IPS-18a (cell line): ENCODE results near the gene MEMO1.
"Not testable (repeated sequence)": the region's sequence is repeated elsewhere in the genome, so short reads cannot be mapped to it uniquely, and the experiment has no call there.

Experiments used
- H3K27ac ChIP-seq: one replicate; pipeline ENCODE4 v1.5.1; 2013; ENCODE audit warnings: low read length
- H3K27me3 ChIP-seq: one replicate; pipeline ENCODE4 v1.6.1; 2013; ENCODE audit warnings: mild to moderate bottlenecking, low read length; ENCODE audit not compliant: control insufficient read depth, insufficient read depth
- H3K36me3 ChIP-seq: one replicate; pipeline ENCODE4 v1.6.1; 2013; ENCODE audit warnings: low read depth, low read length; ENCODE audit not compliant: control insufficient read depth
- H3K4me1 ChIP-seq: one replicate; pipeline ENCODE4 v1.6.1; 2013; ENCODE audit warnings: low read depth, low read length; ENCODE audit not compliant: control insufficient read depth
- H3K4me3 ChIP-seq: one replicate; pipeline ENCODE4 v1.5.1; 2013; ENCODE audit warnings: low read length
- H3K9ac ChIP-seq: one replicate; pipeline ENCODE4 v1.6.1; 2013; ENCODE audit warnings: mild to moderate bottlenecking, low read length, moderate library complexity
- H3K9me3 ChIP-seq: one replicate; pipeline ENCODE4 v1.6.1; 2013; ENCODE audit warnings: low read depth, low read length; ENCODE audit not compliant: control insufficient read depth

MEMO1 gene

GRCh38 chr2:31973665-31974064, 37.1 kb downstream of the MEMO1 start:
- no peaks in the 10 kb centered on the region for H3K4me1 ChIP-seq
- no peak overlapping the region for H3K4me3 ChIP-seq
- no peaks in the 10 kb centered on the region for H3K9me3 ChIP-seq
- no peaks in the 10 kb centered on the region for H3K27me3 ChIP-seq
- no peak overlapping the region for H3K27ac ChIP-seq
- H3K36me3 ChIP-seq: no peaks in the 10 kb centered on the region
- H3K9ac ChIP-seq: no peak overlapping the region

GRCh38 chr2:31972059-31972458, 38.7 kb downstream of the MEMO1 start:
- no peaks in the 10 kb centered on the region for H3K27me3 ChIP-seq
- no peaks in the 10 kb centered on the region for H3K36me3 ChIP-seq
- H3K27ac ChIP-seq: no peak overlapping the region
- H3K4me3 ChIP-seq: no peak overlapping the region
- H3K9me3 ChIP-seq: no peaks in the 10 kb centered on the region
- H3K9ac ChIP-seq: no peak overlapping the region
- no peaks in the 10 kb centered on the region for H3K4me1 ChIP-seq

GRCh38 chr2:31969178-31969577, 41.6 kb downstream of the MEMO1 start:
- no peaks in the 10 kb centered on the region for H3K27me3 ChIP-seq
- no peak overlapping the region for H3K9ac ChIP-seq
- H3K4me3 ChIP-seq: no peak overlapping the region
- no peak overlapping the region for H3K27ac ChIP-seq
- no peaks in the 10 kb centered on the region for H3K9me3 ChIP-seq
- no peaks in the 10 kb centered on the region for H3K36me3 ChIP-seq
- H3K4me1 ChIP-seq: no peaks in the 10 kb centered on the region

GRCh38 chr2:31967790-31968189, 43.0 kb downstream of the MEMO1 start:
- H3K27ac ChIP-seq: no peak overlapping the region
- H3K4me3 ChIP-seq: no peak overlapping the region
- H3K36me3 ChIP-seq: no peaks in the 10 kb centered on the region
- H3K4me1 ChIP-seq: no peaks in the 10 kb centered on the region
- no peak overlapping the region for H3K9ac ChIP-seq
- H3K9me3 ChIP-seq: no peaks in the 10 kb centered on the region
- H3K27me3 ChIP-seq: no peaks in the 10 kb centered on the region

DNA sequence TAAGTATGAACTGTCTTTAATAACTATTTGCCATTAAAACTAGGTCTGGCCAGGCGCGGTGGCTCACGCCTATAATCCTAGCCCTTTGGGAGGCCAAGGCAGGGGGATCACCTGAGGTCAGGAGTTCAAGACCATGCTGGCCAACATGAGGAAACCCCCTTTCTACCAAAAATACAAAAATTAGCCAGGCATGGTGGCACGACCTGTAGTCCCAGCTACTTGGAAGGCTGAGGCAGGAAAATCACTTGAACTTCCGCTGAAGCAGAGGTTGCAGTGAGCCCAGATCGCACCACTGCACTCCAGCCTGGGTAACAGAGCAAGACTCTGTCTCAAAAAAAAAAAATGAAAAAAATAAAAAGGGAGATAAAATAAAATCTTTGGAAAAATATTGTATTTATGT, 44.4 kb downstream of the MEMO1 start:
- not testable (repeated sequence) for H3K4me3 ChIP-seq, H3K27me3 ChIP-seq, H3K9ac ChIP-seq, H3K4me1 ChIP-seq, H3K36me3 ChIP-seq, H3K27ac ChIP-seq, H3K9me3 ChIP-seq

DNA sequence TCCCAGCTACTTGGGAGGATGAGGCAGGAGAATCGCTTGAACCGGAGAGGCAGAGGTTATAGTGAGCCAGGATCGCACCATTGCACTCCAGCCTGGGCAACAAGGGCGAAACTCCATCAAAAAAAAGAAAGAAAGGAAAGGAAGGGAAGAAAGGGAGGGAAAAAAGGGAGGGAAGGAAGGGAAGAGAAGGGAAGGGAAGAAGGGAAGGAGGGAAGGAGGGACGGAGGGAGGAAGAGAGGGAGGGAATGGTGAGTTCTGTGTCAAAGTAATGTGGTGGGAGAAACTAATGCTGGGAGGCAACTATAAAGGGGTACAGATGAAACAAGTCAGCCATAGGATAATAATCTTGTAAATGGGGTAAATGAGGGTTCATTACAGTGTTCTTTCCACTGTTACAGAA, 45.7 kb downstream of the MEMO1 start:
- Histone ChIP-seq H3K4me3 (no peak overlapping the region), H3K27me3 (no peaks in the 10 kb centered on the region), H3K9ac (no peak overlapping the region), H3K27ac (no peak overlapping the region), H3K4me1 (no peaks in the 10 kb centered on the region), H3K36me3 (no peaks in the 10 kb centered on the region), H3K9me3 (no peaks in the 10 kb centered on the region)

GRCh38 chr2:31962757-31963361, 47.9 kb downstream of the MEMO1 start:
- Histone ChIP-seq H3K4me1 (no peaks in the 10 kb centered on the region), H3K9me3 (no peaks in the 10 kb centered on the region), H3K9ac (no peak overlapping the region), H3K27ac (no peak overlapping the region), H3K4me3 (no peak overlapping the region), H3K27me3 (no peaks in the 10 kb centered on the region), H3K36me3 (no peaks in the 10 kb centered on the region)

- Histone ChIP-seq H3K27me3 (no peaks in the 10 kb centered on the region), H3K27ac (no peak overlapping the region)
Measured at GRCh38 chr2:31958140-31958717, 52.6 kb downstream of the MEMO1 start.

DNA sequence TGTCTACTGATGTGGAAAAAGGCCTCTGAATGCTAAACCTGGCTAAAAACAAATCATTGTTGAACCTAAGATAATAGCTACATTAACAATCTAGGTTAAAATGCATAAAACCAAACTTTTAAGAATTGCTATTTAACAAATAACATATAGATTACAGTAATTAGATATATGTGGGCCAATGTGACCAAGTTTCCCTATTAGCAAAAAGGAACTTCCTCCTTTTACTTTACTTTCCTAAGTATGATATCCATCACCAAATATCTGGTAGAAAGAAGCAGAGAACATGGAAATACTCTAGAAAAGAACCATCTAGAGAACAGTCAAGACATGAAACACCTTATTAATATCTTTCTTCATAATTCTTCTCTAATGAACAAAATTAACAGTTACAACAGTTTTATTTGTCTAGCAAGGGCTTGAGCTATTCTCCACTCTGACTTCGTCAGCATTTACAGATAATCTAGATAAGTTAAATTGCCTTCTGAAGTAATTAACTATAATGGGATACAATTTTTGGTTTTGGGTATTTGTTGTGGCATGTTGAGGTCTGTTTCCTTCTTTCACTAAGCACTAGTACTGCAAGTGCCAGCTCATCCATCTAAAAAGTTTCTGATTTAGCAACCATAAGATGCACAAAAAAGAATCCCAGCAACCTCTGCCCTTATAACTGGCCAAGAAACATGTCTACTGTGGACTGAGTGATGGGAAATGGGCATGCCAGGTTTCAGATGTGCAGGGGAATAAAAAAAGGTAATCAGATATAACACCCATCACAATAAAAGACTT, 53.3 kb downstream of the MEMO1 start:
- no peaks in the 10 kb centered on the region for H3K36me3 ChIP-seq
- H3K4me1 ChIP-seq: no peaks in the 10 kb centered on the region
- H3K9me3 ChIP-seq: no peaks in the 10 kb centered on the region
- H3K4me3 ChIP-seq: no peak overlapping the region
- H3K27ac ChIP-seq: no peak overlapping the region
- H3K27me3 ChIP-seq: no peaks in the 10 kb centered on the region
- H3K9ac ChIP-seq: no peak overlapping the region

More at GRCh38 chr2:31958140-31958717, 52.6 kb downstream of the MEMO1 start:
- H3K9me3 ChIP-seq: no peaks in the 10 kb centered on the region
- no peak overlapping the region for H3K9ac ChIP-seq
- no peaks in the 10 kb centered on the region for H3K4me1 ChIP-seq
- H3K36me3 ChIP-seq: no peaks in the 10 kb centered on the region
- H3K4me3 ChIP-seq: no peak overlapping the region

- not testable (repeated sequence) for H3K4me3 ChIP-seq, H3K27ac ChIP-seq, H3K27me3 ChIP-seq, H3K9me3 ChIP-seq, H3K9ac ChIP-seq, H3K4me1 ChIP-seq, H3K36me3 ChIP-seq
Measured at GRCh38 chr2:31956934-31957333, 53.9 kb downstream of the MEMO1 start.

GRCh38 chr2:31956312-31956711, 54.5 kb downstream of the MEMO1 start:
- no peak overlapping the region for H3K9ac ChIP-seq
- no peaks in the 10 kb centered on the region for H3K9me3 ChIP-seq
- H3K27me3 ChIP-seq: no peaks in the 10 kb centered on the region
- H3K27ac ChIP-seq: no peak overlapping the region
- no peaks in the 10 kb centered on the region for H3K4me1 ChIP-seq
- H3K36me3 ChIP-seq: no peaks in the 10 kb centered on the region
- H3K4me3 ChIP-seq: no peak overlapping the region

- H3K27me3 ChIP-seq, H3K4me1 ChIP-seq, H3K9ac ChIP-seq, H3K36me3 ChIP-seq, H3K4me3 ChIP-seq, H3K9me3 ChIP-seq, H3K27ac ChIP-seq: not testable (repeated sequence)
Measured at GRCh38 chr2:31953095-31953494, 57.7 kb downstream of the MEMO1 start.
